Erythroblast (primary cell): ENCODE data around the gene PSKH1.

Experiments used
- GATA1 ChIP-seq: IDR thresholded peaks from 2 replicates; pipeline ENCODE4 v1.6.1; 2011; ENCODE audit warnings: low read depth, mild to moderate bottlenecking, control low read depth, low read length, moderate library complexity
- POLR2A ChIP-seq: IDR thresholded peaks from 2 replicates; pipeline ENCODE4 v1.6.1; 2011; ENCODE audit warnings: mild to moderate bottlenecking, low read length

GRCh38 chr16:67927131-67927941, 34.3 kb downstream of the PSKH1 start:
- TF ChIP-seq POLR2A (no peak), GATA1 (no peak)
